ENCODE measurements around the gene TMEM229B. TPM values are rescaled to one million over a fixed set of nuclear protein-coding genes. Genes with fewer than 3 reads are reported as not detected.

Gene TMEM229B
- total RNA-seq, 1 experiment from 2014 or later, result 1.6 TPM

GRCh38 chr14:67492538-67492937 is 4.0 kb upstream of the TMEM229B start:
- Histone ChIP-seq H2AFZ (no peak overlapping the region), H3K36me3 (ENCODE audit: low read depth) (no peaks in the 10 kb centered on the region), H3K9me3 (ENCODE audit: insufficient read depth, low read depth) (peaks cover 14% of the 10 kb centered on the region; the same call in 1 of the 2 replicates), H3K4me2 (no peak overlapping the region), H3K4me3 (no peak overlapping the region), H3K27me3 (ENCODE audit: insufficient read depth, low read depth) (peaks cover 7% of the 10 kb centered on the region; the same call in 1 of the 2 replicates), H3K27ac (no peak overlapping the region), H3K4me1 (replicated peaks; ENCODE audit: insufficient read depth) (no peaks in the 10 kb centered on the region), H3F3A (ENCODE audit: insufficient read depth, low read depth) (no peaks in the 10 kb centered on the region), H4K20me1 (ENCODE audit: insufficient read depth) (no peaks in the 10 kb centered on the region), H3K79me2 (ENCODE audit: low read depth) (no peaks in the 10 kb centered on the region), H3K9me2 (ENCODE audit: insufficient read depth) (no peaks in the 10 kb centered on the region)
- CTCF ChIA-PET, result interaction anchor here (0.5 kb wide), 1 partner anchor 29 kb away, joined by 3 read pairs; no protein-coding TSS in a partner anchor
- intact Hi-C loops (cut with micrococcal nuclease; ENCODE audit: unreplicated experiment), result no loop called here
- POLR2A ChIA-PET (ENCODE audit: unreplicated experiment), result no interaction called here
- no peak for DNase-seq
- no peak for TF ChIP-seq CTCF (conservative IDR thresholded peaks at IDR 0.05)
- TF ChIP-seq EZH2 (IDR thresholded peaks at IDR 0.05; ENCODE audit: low read depth), result no peak
- no TSS peak for BruUV-seq (replicated peaks)

GRCh38 chr14:67491741-67492507 is 3.4 kb upstream of the TMEM229B start:
- Histone ChIP-seq H3K27ac (no peak overlapping the region), H3K9me2 (ENCODE audit: insufficient read depth) (no peaks in the 10 kb centered on the region), H3K4me3 (no peak overlapping the region), H3K79me2 (ENCODE audit: low read depth) (no peaks in the 10 kb centered on the region), H3K9me3 (ENCODE audit: insufficient read depth, low read depth) (peaks cover 14% of the 10 kb centered on the region; the same call in 1 of the 2 replicates), H3K4me1 (replicated peaks; ENCODE audit: insufficient read depth) (no peaks in the 10 kb centered on the region), H3K4me2 (no peak overlapping the region), H2AFZ (no peak overlapping the region), H3K36me3 (ENCODE audit: low read depth) (no peaks in the 10 kb centered on the region), H3F3A (ENCODE audit: insufficient read depth, low read depth) (no peaks in the 10 kb centered on the region), H4K20me1 (ENCODE audit: insufficient read depth) (no peaks in the 10 kb centered on the region), H3K27me3 (ENCODE audit: insufficient read depth, low read depth) (peaks cover 7% of the 10 kb centered on the region; the same call in 1 of the 2 replicates)
- TF ChIP-seq EZH2 (IDR thresholded peaks at IDR 0.05; ENCODE audit: low read depth), result no peak
- no peak for DNase-seq
- intact Hi-C loops (cut with micrococcal nuclease; ENCODE audit: unreplicated experiment), result no loop called here
- CTCF ChIA-PET, result interaction anchor here (0.5 kb wide), 2 partner anchors 29 to 139 kb away, joined by 3 to 4 read pairs; no protein-coding TSS in a partner anchor
- no TSS peak for BruUV-seq (replicated peaks)
- POLR2A ChIA-PET (ENCODE audit: unreplicated experiment), result no interaction called here

- TF ChIP-seq EZH2 (IDR thresholded peaks at IDR 0.05; ENCODE audit: low read depth), result no peak
- no peak for TF ChIP-seq CTCF (conservative IDR thresholded peaks at IDR 0.05)
- Histone ChIP-seq H3K9me2 (ENCODE audit: insufficient read depth) (no peaks in the 10 kb centered on the region), H3K4me1 (replicated peaks; ENCODE audit: insufficient read depth) (no peaks in the 10 kb centered on the region), H4K20me1 (ENCODE audit: insufficient read depth) (no peaks in the 10 kb centered on the region), H2AFZ (no peak overlapping the region), H3K4me3 (no peak overlapping the region), H3K27me3 (ENCODE audit: insufficient read depth, low read depth) (peaks cover 7% of the 10 kb centered on the region; the same call in 1 of the 2 replicates), H3K9me3 (ENCODE audit: insufficient read depth, low read depth) (peaks cover 14% of the 10 kb centered on the region; the same call in 1 of the 2 replicates), H3F3A (ENCODE audit: insufficient read depth, low read depth) (no peaks in the 10 kb centered on the region), H3K27ac (no peak overlapping the region), H3K36me3 (ENCODE audit: low read depth) (no peaks in the 10 kb centered on the region), H3K79me2 (ENCODE audit: low read depth) (no peaks in the 10 kb centered on the region), H3K4me2 (no peak overlapping the region)
- intact Hi-C loops (cut with micrococcal nuclease; ENCODE audit: unreplicated experiment), result no loop called here
- CTCF ChIA-PET, result interaction anchor here (0.5 kb wide), 1 partner anchor 140 kb away, joined by 4 read pairs; no protein-coding TSS in a partner anchor
- no peak for DNase-seq
- POLR2A ChIA-PET (ENCODE audit: unreplicated experiment), result no interaction called here
- BruUV-seq (replicated peaks), result no TSS peak
Measured at GRCh38 chr14:67491285-67491684, 2.8 kb upstream of the TMEM229B start.
